OCI-LY7 (cell line): Measurements from ENCODE around the gene LRRC73.

ENCODE experiments used
- EZH2phosphoT487 ChIP-seq: fragments of 200-600 bp; sonication (generic); IDR thresholded peaks from 2 replicates; pipeline ENCODE4 v1.6.1; 2018; ENCODE audit warnings: low read depth, borderline replicate concordance, mild to moderate bottlenecking, mixed run types, antibody characterized with exemption, low read length, moderate library complexity, mixed read lengths
- TF ChIP-seq, protein P1 (sequence below): fragments of 200-600 bp; sonication (generic); conservative IDR thresholded peaks from 2 replicates; pipeline ENCODE4 v1.5.1; 2014; ENCODE audit warnings: mild to moderate bottlenecking, antibody characterized with exemption, low read length, moderate library complexity, mixed read lengths

GRCh38 chr6:43509142-43509983, 783 bp downstream of the LRRC73 start:
- TF ChIP-seq, protein P1, sequence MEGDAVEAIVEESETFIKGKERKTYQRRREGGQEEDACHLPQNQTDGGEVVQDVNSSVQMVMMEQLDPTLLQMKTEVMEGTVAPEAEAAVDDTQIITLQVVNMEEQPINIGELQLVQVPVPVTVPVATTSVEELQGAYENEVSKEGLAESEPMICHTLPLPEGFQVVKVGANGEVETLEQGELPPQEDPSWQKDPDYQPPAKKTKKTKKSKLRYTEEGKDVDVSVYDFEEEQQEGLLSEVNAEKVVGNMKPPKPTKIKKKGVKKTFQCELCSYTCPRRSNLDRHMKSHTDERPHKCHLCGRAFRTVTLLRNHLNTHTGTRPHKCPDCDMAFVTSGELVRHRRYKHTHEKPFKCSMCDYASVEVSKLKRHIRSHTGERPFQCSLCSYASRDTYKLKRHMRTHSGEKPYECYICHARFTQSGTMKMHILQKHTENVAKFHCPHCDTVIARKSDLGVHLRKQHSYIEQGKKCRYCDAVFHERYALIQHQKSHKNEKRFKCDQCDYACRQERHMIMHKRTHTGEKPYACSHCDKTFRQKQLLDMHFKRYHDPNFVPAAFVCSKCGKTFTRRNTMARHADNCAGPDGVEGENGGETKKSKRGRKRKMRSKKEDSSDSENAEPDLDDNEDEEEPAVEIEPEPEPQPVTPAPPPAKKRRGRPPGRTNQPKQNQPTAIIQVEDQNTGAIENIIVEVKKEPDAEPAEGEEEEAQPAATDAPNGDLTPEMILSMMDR = no peak
- no peak for TF ChIP-seq EZH2phosphoT487
